Measurements from ENCODE around the gene CFAP74. TPM values are rescaled to one million over a fixed set of nuclear protein-coding genes. Genes with fewer than 3 reads are reported as not detected.

The CFAP74 gene
- total and polyA plus RNA-seq, 2 donors (not counting 3 experiments of a cell fraction or from before 2014, with no cell fraction given): not detected

- Histone ChIP-seq H3K4me2 (ENCODE audit: insufficient read depth, low read length) (no peak overlapping the region), H3K9me3 (replicated peaks; ENCODE audit: control insufficient read depth, insufficient read depth, low read length) (no peaks in the 10 kb centered on the region), H2AFZ (ENCODE audit: low read depth, low read length) (no peak overlapping the region), H4K20me1 (replicated peaks; ENCODE audit: control insufficient read depth, extremely low read depth, insufficient read depth, low read length) (no peaks in the 10 kb centered on the region), H3K27me3 (ENCODE audit: control insufficient read depth in 2 of 2, insufficient read depth in 2 of 2, low read length in 2 of 2) (peaks cover 14 to 16% of the 10 kb centered on the region in 2 experiments), H3K9me1 (replicated peaks; ENCODE audit: control insufficient read depth, extremely low read depth, insufficient read depth, low read length) (no peaks in the 10 kb centered on the region), H3K27ac (ENCODE audit: insufficient read depth, low read depth, low read length) (no peak overlapping the region), H3K36me3 (ENCODE audit: control insufficient read depth in 2 of 2, extremely low read depth in 1 of 2, insufficient read depth in 2 of 2, low read length in 2 of 2) (no peaks in the 10 kb centered on the region), H3K9ac (replicated peaks; ENCODE audit: extremely low read depth, insufficient read depth, low read length) (no peak overlapping the region), H3K4me1 (ENCODE audit: control insufficient read depth, extremely low read depth, insufficient read depth, low read length) (no peaks in the 10 kb centered on the region), H3K4me3 (replicated peaks in 1 of 3; ENCODE audit: insufficient read depth in 1 of 3, low read depth in 1 of 3, low read length in 3 of 3) (no peak overlapping the region), H3K79me2 (ENCODE audit: control insufficient read depth, insufficient read depth, low read length) (no peaks in the 10 kb centered on the region)
- peak; percentile 11 for DNase-seq (ENCODE audit: low read depth, low spot score)
- FAIRE-seq: no peak
- intact Hi-C loops (cut with micrococcal nuclease): loop anchor here (1.0 kb wide), 2 partner anchors 85 to 101 kb away; no protein-coding TSS in a partner anchor
- BruUV-seq (replicated peaks): no TSS peak
- dilution Hi-C loops (cut with MboI; ENCODE audit: extremely low pct_ligation_motif_present, low sequenced_read_pairs): no loop called here
- POLR2A ChIA-PET: no interaction called here
- CTCF ChIA-PET: interaction anchor here (0.5 to 4.2 kb wide), 25 partner anchors 9 to 136 kb away, joined by 3 to 108 read pairs (median 5); partner anchors contain the start of genes CFAP74 and GABRD
- no peak for TF ChIP-seq MYC (IDR thresholded peaks at IDR 0.05; ENCODE audit: low read depth, low read length)
- no peak for TF ChIP-seq POLR2AphosphoS5 (IDR thresholded peaks at IDR 0.05; ENCODE audit: insufficient read depth, low read depth, low read length)
- TF ChIP-seq CTCF (IDR thresholded peaks at IDR 0.05; ENCODE audit: extremely low read depth in 1 of 2, insufficient read depth in 1 of 2, low read depth in 1 of 2, low read length in 2 of 2): no peak
- no peak for TF ChIP-seq GATA2 (IDR thresholded peaks at IDR 0.05; ENCODE audit: insufficient read depth, insufficient read length, low read depth, low read length)
- TF ChIP-seq EZH2 (IDR thresholded peaks at IDR 0.05; ENCODE audit: borderline replicate concordance, low read depth, low read length, severe bottlenecking): no peak
- no peak for TF ChIP-seq FOS (IDR thresholded peaks at IDR 0.05; ENCODE audit: borderline replicate concordance, insufficient read depth, low read length)
Measured at GRCh38 chr1:2045468-2046173, 42.0 kb upstream of the CFAP74 start.

All from endothelial cell of umbilical vein (primary cell).